Smooth muscle cell (in vitro differentiated cells): Measurements from ENCODE around the gene ARMH4. TPM values are rescaled to one million over a fixed set of nuclear protein-coding genes. Genes with fewer than 3 reads are reported as not detected.
A peak's percentile ranks its signal among the peaks of the same experiment; 100 is the strongest.

ENCODE experiments used
- DNase-seq: peaks from one replicate; lab custom pipeline; 2025; ENCODE audit not compliant: unreplicated experiment; lab: John Stamatoyannopoulos, UW
- H2AFZ ChIP-seq: fragments of 200-600 bp; sonication (generic); 2 replicates; pipeline ENCODE4 v1.6.0; 2016; ENCODE audit warnings: antibody characterized with exemption, low read depth, mild to moderate bottlenecking
- H3F3A ChIP-seq: fragments of 200-600 bp; sonication (generic); 2 replicates; pipeline ENCODE4 v1.6.0; 2017; ENCODE audit warnings: antibody characterized with exemption, low read depth
- H3K27ac ChIP-seq: fragments of 200-600 bp; sonication (generic); 2 replicates; pipeline ENCODE4 v1.5.1; 2016; ENCODE audit warnings: low read depth, mild to moderate bottlenecking
- H3K27me3 ChIP-seq: fragments of 200-600 bp; sonication (generic); 2 replicates; pipeline ENCODE4 v1.6.1; 2016; ENCODE audit warnings: low read depth, mild to moderate bottlenecking
- H3K36me3 ChIP-seq: fragments of 200-600 bp; sonication (generic); 2 replicates; pipeline ENCODE4 v1.5.1; 2016; ENCODE audit warnings: low read depth
- H3K4me1 ChIP-seq: fragments of 200-600 bp; sonication (generic); 2 replicates; pipeline ENCODE4 v1.5.1; 2016; ENCODE audit warnings: low read depth
- H3K4me2 ChIP-seq: fragments of 200-600 bp; sonication (generic); 2 replicates; pipeline ENCODE4 v1.6.0; 2016; ENCODE audit warnings: mild to moderate bottlenecking
- H3K4me3 ChIP-seq: fragments of 200-600 bp; sonication (generic); 2 replicates; pipeline ENCODE4 v1.5.1; 2016; ENCODE audit warnings: mild to moderate bottlenecking
- H3K79me2 ChIP-seq: fragments of 200-600 bp; sonication (generic); 2 replicates; pipeline ENCODE4 v1.6.0; 2016; ENCODE audit warnings: low read depth, mild to moderate bottlenecking
- H3K9ac ChIP-seq: fragments of 200-600 bp; sonication (generic); 2 replicates; pipeline ENCODE4 v1.6.0; 2016; ENCODE audit warnings: low read depth
- H3K9me3 ChIP-seq: fragments of 200-600 bp; sonication (generic); replicated peaks from 2 replicates; pipeline ENCODE4 v1.5.1; 2016; ENCODE audit warnings: low read depth
- H4K20me1 ChIP-seq: fragments of 200-600 bp; sonication (generic); 2 replicates; pipeline ENCODE4 v1.6.0; 2016; ENCODE audit warnings: low read depth
- CTCF ChIP-seq: fragments of 200-600 bp; sonication (generic); IDR thresholded peaks from 2 replicates; pipeline ENCODE4 v1.5.1; 2017; ENCODE audit warnings: borderline replicate concordance, mild to moderate bottlenecking, antibody characterized with exemption; ENCODE audit not compliant: insufficient read depth, poor library complexity, severe bottlenecking
- WGBS: methylation state at CpG from one replicate; pipeline ENCODE4 v1.1.7; 2016; ENCODE audit warnings: low lambda C conversion rate; 5-methylcytosine and 5-hydroxymethylcytosine counted together
- polyA plus RNA-seq: library from polyadenylated mRNA; unstranded; fragments of >200 nt; fragmentation: Nextera tagmentation; extraction: Ambion mirVana; gene quantifications from 2 replicates; pipeline ENCODE4 v1.2.1, GENCODE V29; 2016
- total RNA-seq: library from RNA; depleted of rRNA; stranded (reverse); fragments of >200 nt; gene quantifications from 2 replicates; pipeline ENCODE4 v1.2.3, GENCODE V29; 2014

The ARMH4 gene
- total and polyA plus RNA-seq, 2 experiments from 2014 or later: 12.9 to 14.7 TPM

- Histone ChIP-seq H3K27me3 (no peaks in the 10 kb centered on the region), H3K4me3 (peak within 1 kb of the TSS; percentile 91), H3K9me3 (no peaks in the 10 kb centered on the region), H4K20me1 (peaks cover 7% of the 10 kb centered on the region), H3K27ac (peak within 1 kb of the TSS; percentile 95), H2AFZ (peak within 1 kb of the TSS; percentile 99), H3K79me2 (peaks cover 46% of the 10 kb centered on the region), H3F3A (no peaks in the 10 kb centered on the region), H3K4me2 (peak within 1 kb of the TSS; percentile 100), H3K4me1 (peaks cover 16% of the 10 kb centered on the region), H3K36me3 (no peaks in the 10 kb centered on the region), H3K9ac (peak within 1 kb of the TSS; percentile 94)
- DNase-seq: peak; percentile 70
- TF ChIP-seq CTCF: no peak
- 0% methylated on average over 46 of the region's 78 CpGs for WGBS
Measured at GRCh38 chr14:58199726-58200479, 47.9 kb upstream of the ARMH4 start, which contains the start of gene ACTR10. Gene ACTR10, plus strand, starts transcription at chr14:58200149. Its CDS starts 69 bp downstream, at chr14:58200218.

- no peak overlapping the region for H2AFZ ChIP-seq
- H3K4me1 ChIP-seq: peaks cover 16% of the 10 kb centered on the region
- no peak for TF ChIP-seq CTCF
- WGBS: 93% methylated on average over 5 of the region's 5 CpGs
- no peak overlapping the region for H3K27ac ChIP-seq
- H3K36me3 ChIP-seq: no peaks in the 10 kb centered on the region
- no peaks in the 10 kb centered on the region for H3K9me3 ChIP-seq
- no peak for DNase-seq
- H3F3A ChIP-seq: no peaks in the 10 kb centered on the region
- H3K4me3 ChIP-seq: no peak overlapping the region
- H3K4me2 ChIP-seq: no peak overlapping the region
- peaks cover 7% of the 10 kb centered on the region for H4K20me1 ChIP-seq
- peaks cover 36% of the 10 kb centered on the region for H3K79me2 ChIP-seq
- H3K27me3 ChIP-seq: no peaks in the 10 kb centered on the region
- no peak overlapping the region for H3K9ac ChIP-seq
Measured at GRCh38 chr14:58198086-58198485, 46.1 kb upstream of the ARMH4 start.

GRCh38 chr14:58196198-58196597 is 44.2 kb upstream of the ARMH4 start:
- TF ChIP-seq CTCF: no peak
- Histone ChIP-seq H3K4me2 (no peak overlapping the region), H3K27ac (no peak overlapping the region), H3K36me3 (no peaks in the 10 kb centered on the region), H3K4me1 (peaks cover 12% of the 10 kb centered on the region), H3K27me3 (no peaks in the 10 kb centered on the region), H3K4me3 (no peak overlapping the region), H3F3A (no peaks in the 10 kb centered on the region), H2AFZ (no peak overlapping the region), H3K79me2 (peaks cover 18% of the 10 kb centered on the region), H3K9ac (no peak overlapping the region), H3K9me3 (no peaks in the 10 kb centered on the region), H4K20me1 (no peaks in the 10 kb centered on the region)
- WGBS: 84% methylated on average over 1 of the region's 1 CpG
- DNase-seq: no peak

- no peaks in the 10 kb centered on the region for H4K20me1 ChIP-seq
- no peak overlapping the region for H2AFZ ChIP-seq
- H3K27me3 ChIP-seq: no peaks in the 10 kb centered on the region
- no peak for DNase-seq
- no peaks in the 10 kb centered on the region for H3K4me1 ChIP-seq
- TF ChIP-seq CTCF: no peak
- no peak overlapping the region for H3K4me3 ChIP-seq
- no peaks in the 10 kb centered on the region for H3K36me3 ChIP-seq
- no peak overlapping the region for H3K27ac ChIP-seq
- WGBS: 83% methylated on average over 2 of the region's 2 CpGs
- no peak overlapping the region for H3K9ac ChIP-seq
- H3K4me2 ChIP-seq: no peak overlapping the region
- no peaks in the 10 kb centered on the region for H3K79me2 ChIP-seq
- no peaks in the 10 kb centered on the region for H3F3A ChIP-seq
- no peaks in the 10 kb centered on the region for H3K9me3 ChIP-seq
Measured at GRCh38 chr14:58193542-58193941, 41.5 kb upstream of the ARMH4 start.
